HG03469 (cell line): Measurements from ENCODE around the gene VPS13A.
"Not testable (repeated sequence)": the region's sequence is repeated elsewhere in the genome, so short reads cannot be mapped to it uniquely, and the experiment has no call there.

Experiments used
- ATAC-seq: cut with Tn5 transposase; IDR thresholded peaks from one replicate; pipeline ENCODE4 v1.9.1; 2021; ENCODE audit warnings: mild to moderate bottlenecking, moderate library complexity, moderate number of reproducible peaks; ENCODE audit not compliant: unreplicated experiment

Gene VPS13A

GRCh38 chr9:77183581-77183980, 6.2 kb downstream of the VPS13A start:
- no peak for ATAC-seq

GRCh38 chr9:77188242-77188641, 10.9 kb downstream of the VPS13A start:
- no peak for ATAC-seq

GRCh38 chr9:77194423-77194822, 17.1 kb downstream of the VPS13A start:
- no peak for ATAC-seq

- no peak for ATAC-seq
Observed at GRCh38 chr9:77210116-77210515, 32.8 kb downstream of the VPS13A start.

GRCh38 chr9:77211561-77211960, 34.2 kb downstream of the VPS13A start:
- ATAC-seq = no peak

GRCh38 chr9:77212801-77213200, 35.5 kb downstream of the VPS13A start:
- no peak for ATAC-seq

GRCh38 chr9:77215874-77216273, 38.5 kb downstream of the VPS13A start:
- no peak for ATAC-seq

- ATAC-seq = no peak
Observed at GRCh38 chr9:77218612-77219011, 41.3 kb downstream of the VPS13A start.

- no peak for ATAC-seq
Observed at GRCh38 chr9:77221431-77221830, 44.1 kb downstream of the VPS13A start.

- ATAC-seq = no peak
Observed at GRCh38 chr9:77224746-77225312, 47.5 kb downstream of the VPS13A start.

GRCh38 chr9:77236693-77237092, 59.4 kb downstream of the VPS13A start:
- ATAC-seq = no peak

- ATAC-seq = no peak
Observed at GRCh38 chr9:77237896-77238295, 60.6 kb downstream of the VPS13A start.

GRCh38 chr9:77251050-77251449, 73.7 kb downstream of the VPS13A start:
- ATAC-seq = no peak

GRCh38 chr9:77257275-77257674, 79.9 kb downstream of the VPS13A start:
- no peak for ATAC-seq

GRCh38 chr9:77261605-77262004, 84.3 kb downstream of the VPS13A start:
- no peak for ATAC-seq

GRCh38 chr9:77267762-77268161, 90.4 kb downstream of the VPS13A start:
- ATAC-seq = not testable (repeated sequence)

- no peak for ATAC-seq
Observed at GRCh38 chr9:77271023-77271690, 93.8 kb downstream of the VPS13A start.

GRCh38 chr9:77276799-77277198, 99.5 kb downstream of the VPS13A start:
- no peak for ATAC-seq

GRCh38 chr9:77277719-77278118, 100.4 kb downstream of the VPS13A start:
- ATAC-seq = no peak

- ATAC-seq = no peak
Observed at GRCh38 chr9:77283991-77284390, 106.7 kb downstream of the VPS13A start.

- no peak for ATAC-seq
Observed at GRCh38 chr9:77284616-77285015, 107.3 kb downstream of the VPS13A start.

GRCh38 chr9:77290373-77290772, 113.0 kb downstream of the VPS13A start:
- ATAC-seq = no peak

GRCh38 chr9:77291714-77292113, 114.4 kb downstream of the VPS13A start:
- ATAC-seq = no peak
